ENCODE results near the gene VANGL2.

VANGL2 gene

DNA sequence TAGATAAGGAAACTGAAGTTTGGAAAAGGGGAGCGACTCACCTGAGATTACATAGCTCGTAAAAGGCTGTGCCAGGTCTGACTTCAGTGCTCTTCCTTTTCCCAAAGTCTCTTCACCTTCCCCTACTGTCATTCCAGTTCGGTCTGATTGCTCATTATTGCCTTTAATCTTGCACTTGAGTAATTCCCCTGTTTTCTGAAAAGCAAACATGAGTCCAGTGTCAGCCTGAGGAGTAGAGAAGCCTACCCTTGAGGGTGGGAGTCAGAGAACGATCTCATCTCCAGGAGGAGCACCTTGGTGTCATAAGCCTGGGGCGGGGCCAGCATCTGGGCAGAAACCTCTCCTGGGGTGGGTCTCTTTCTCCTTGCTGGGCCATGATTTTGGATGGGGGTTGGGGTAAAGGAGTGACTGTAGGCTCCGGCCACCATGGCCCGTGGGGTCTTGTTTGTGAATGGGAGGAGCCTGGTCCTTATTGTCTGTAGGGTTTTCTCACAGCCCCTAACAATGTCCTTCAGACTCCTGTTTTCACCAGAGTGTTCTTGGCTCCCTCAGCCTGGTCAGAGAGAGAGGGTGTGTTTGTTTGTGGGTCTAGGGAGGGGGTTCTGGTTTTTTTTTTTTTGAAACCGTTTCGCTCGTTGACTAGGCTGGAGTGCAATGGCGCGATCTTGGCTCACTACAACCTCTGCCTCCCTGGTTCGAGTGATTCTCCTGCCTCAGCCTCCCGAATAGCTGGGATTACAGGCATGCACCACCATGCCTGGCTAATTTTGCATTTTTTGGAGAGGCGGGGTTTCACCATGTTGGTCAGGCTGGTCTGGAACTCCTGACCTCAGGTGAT, 6.0 kb downstream of the VANGL2 start:
- H3K9ac ChIP-seq (ENCODE audit: low read depth, low read length, poor library complexity), result no peak overlapping the region
- H2AK5ac ChIP-seq (ENCODE audit: low read depth, low read length), result no peak overlapping the region
- no peak overlapping the region for H3K4me2 ChIP-seq (ENCODE audit: insufficient read depth, low read length, poor library complexity, severe bottlenecking)
- no peak for DNase-seq (ENCODE audit: low spot score)
- no peak overlapping the region for H3K14ac ChIP-seq (ENCODE audit: low read length)
- peaks cover 11% of the 10 kb centered on the region for H3K79me1 ChIP-seq (ENCODE audit: low read depth, low read length)
- no peak overlapping the region for H3K18ac ChIP-seq (ENCODE audit: low read length)
- no peak overlapping the region for H3K4ac ChIP-seq (ENCODE audit: low read length)
- H2BK15ac ChIP-seq (ENCODE audit: low read length), result no peak overlapping the region
- WGBS, 2 donors (ENCODE audit: extremely low coverage in 2 of 2, insufficient read length in 2 of 2, insufficient replicate concordance in 1 of 2), result no CpG with 5 or more reads among the region's 15 CpGs
- no peak overlapping the region for H2AFZ ChIP-seq (ENCODE audit: low read length)
- no peak overlapping the region for H3K23ac ChIP-seq (ENCODE audit: low read depth, low read length, poor library complexity)
- H2BK120ac ChIP-seq (ENCODE audit: low read depth, low read length), result no peak overlapping the region
- peaks cover 58 to 73% of the 10 kb centered on the region in 2 donors for H3K4me1 ChIP-seq (ENCODE audit: control insufficient read depth in 2 of 2, insufficient read depth in 1 of 2, low read depth in 1 of 2, low read length in 2 of 2)
- H3K36me3 ChIP-seq (replicated peaks in 1 of 2; ENCODE audit: control insufficient read depth in 2 of 2, insufficient read depth in 2 of 2, low read length in 2 of 2), result peaks cover 0 to 72% of the 10 kb centered on the region in 2 donors
- H3K27me3 ChIP-seq (ENCODE audit: control insufficient read depth in 3 of 3, insufficient read depth in 3 of 3, low read depth in 1 of 3, low read length in 3 of 3), result no peaks in the 10 kb centered on the region
- no peaks in the 10 kb centered on the region for H3K9me3 ChIP-seq (replicated peaks in 1 of 2; ENCODE audit: control insufficient read depth in 2 of 2, insufficient read depth in 1 of 2, low read depth in 1 of 2, low read length in 2 of 2)
- no peak overlapping the region for H3K4me3 ChIP-seq (ENCODE audit: low read length in 2 of 2)
- no peak overlapping the region for H2BK5ac ChIP-seq (ENCODE audit: low read length)
- H3K27ac ChIP-seq (replicated peaks; ENCODE audit: low read length), result no peak overlapping the region
- H2BK12ac ChIP-seq (ENCODE audit: low read length), result no peak overlapping the region
- H4K8ac ChIP-seq (ENCODE audit: low read depth, low read length), result no peak overlapping the region
- no peak overlapping the region for H4K91ac ChIP-seq (ENCODE audit: low read depth, low read length, poor library complexity)

DNA sequence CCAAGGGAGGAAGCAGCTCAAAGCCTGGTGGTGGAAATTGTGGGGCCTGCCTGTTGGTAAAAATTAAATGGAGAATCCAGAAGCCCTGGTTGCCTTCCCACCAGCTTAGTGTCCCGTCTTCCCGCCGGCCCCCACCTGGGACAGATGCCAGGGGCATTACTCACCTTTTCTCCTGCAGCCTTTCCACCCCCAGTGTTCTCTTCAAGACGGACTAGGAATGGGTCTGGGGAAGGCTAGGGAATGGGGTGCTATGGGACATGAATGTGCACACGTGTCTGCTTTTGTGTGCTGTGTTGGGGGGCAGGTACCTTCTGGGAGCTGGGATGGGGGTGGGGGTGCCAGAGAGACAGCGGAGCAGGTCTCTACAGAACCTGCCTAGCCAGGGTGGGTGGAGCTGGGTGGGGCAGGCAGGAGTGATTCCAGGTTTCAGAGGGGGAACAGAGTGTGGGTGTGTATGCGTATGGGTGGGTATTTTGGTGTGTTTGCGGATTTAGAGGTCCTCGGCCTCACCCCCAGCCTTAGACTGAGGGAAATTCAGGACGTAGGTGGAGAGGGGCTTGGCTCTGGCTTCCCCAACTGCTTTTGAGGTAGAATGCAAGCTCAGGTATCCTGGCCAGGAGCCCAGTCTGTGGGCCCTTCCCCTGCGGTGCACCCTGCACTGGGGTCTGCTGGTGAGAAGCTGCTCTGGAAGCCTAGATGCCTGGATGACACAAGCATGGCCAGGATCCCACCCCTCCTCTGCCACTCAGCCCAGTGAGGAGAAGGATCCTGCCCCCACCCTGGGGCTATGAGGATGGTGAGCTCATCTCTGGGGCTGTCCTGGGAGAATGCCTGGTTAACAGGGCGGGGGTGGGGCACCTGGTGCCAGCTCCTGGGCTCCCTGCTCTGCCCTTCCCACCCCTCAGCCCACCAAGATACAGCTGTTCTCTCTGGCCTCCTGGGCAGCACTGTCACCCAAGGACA, 7.8 kb downstream of the VANGL2 start:
- Histone ChIP-seq H3K27me3 (ENCODE audit: control insufficient read depth in 3 of 3, insufficient read depth in 3 of 3, low read depth in 1 of 3, low read length in 3 of 3) (no peaks in the 10 kb centered on the region), H3K79me1 (ENCODE audit: low read depth, low read length) (peaks cover 11% of the 10 kb centered on the region), H2AK5ac (ENCODE audit: low read depth, low read length) (peak overlapping the region; percentile 80), H3K9me3 (replicated peaks in 1 of 2; ENCODE audit: control insufficient read depth in 2 of 2, insufficient read depth in 1 of 2, low read depth in 1 of 2, low read length in 2 of 2) (no peaks in the 10 kb centered on the region), H3K4me2 (ENCODE audit: insufficient read depth, low read length, poor library complexity, severe bottlenecking) (no peak overlapping the region), H4K8ac (ENCODE audit: low read depth, low read length) (no peak overlapping the region), H3K23ac (ENCODE audit: low read depth, low read length, poor library complexity) (peak overlapping the region; percentile 12), H3K4ac (ENCODE audit: low read length) (no peak overlapping the region), H2BK120ac (ENCODE audit: low read depth, low read length) (no peak overlapping the region), H3K36me3 (replicated peaks in 1 of 2; ENCODE audit: control insufficient read depth in 2 of 2, insufficient read depth in 2 of 2, low read length in 2 of 2) (peaks cover 2 to 77% of the 10 kb centered on the region in 2 donors), H2BK12ac (ENCODE audit: low read length) (no peak overlapping the region), H4K91ac (ENCODE audit: low read depth, low read length, poor library complexity) (no peak overlapping the region), H3K27ac (replicated peaks; ENCODE audit: low read length) (no peak overlapping the region), H2AFZ (ENCODE audit: low read length) (no peak overlapping the region), H2BK5ac (ENCODE audit: low read length) (peak overlapping the region; percentile 70), H3K4me3 (ENCODE audit: low read length in 2 of 2) (no peak overlapping the region), H3K9ac (ENCODE audit: low read depth, low read length, poor library complexity) (no peak overlapping the region), H3K14ac (ENCODE audit: low read length) (no peak overlapping the region), H3K18ac (ENCODE audit: low read length) (peak overlapping the region; percentile 73), H3K4me1 (ENCODE audit: control insufficient read depth in 2 of 2, insufficient read depth in 1 of 2, low read depth in 1 of 2, low read length in 2 of 2) (peaks cover 60 to 70% of the 10 kb centered on the region in 2 donors), H2BK15ac (ENCODE audit: low read length) (peak overlapping the region; percentile 57)
- no CpG with 5 or more reads among the region's 12 CpGs for WGBS, 2 donors (ENCODE audit: extremely low coverage in 2 of 2, insufficient read length in 2 of 2, insufficient replicate concordance in 1 of 2)
- DNase-seq (ENCODE audit: low spot score), result no peak

DNA sequence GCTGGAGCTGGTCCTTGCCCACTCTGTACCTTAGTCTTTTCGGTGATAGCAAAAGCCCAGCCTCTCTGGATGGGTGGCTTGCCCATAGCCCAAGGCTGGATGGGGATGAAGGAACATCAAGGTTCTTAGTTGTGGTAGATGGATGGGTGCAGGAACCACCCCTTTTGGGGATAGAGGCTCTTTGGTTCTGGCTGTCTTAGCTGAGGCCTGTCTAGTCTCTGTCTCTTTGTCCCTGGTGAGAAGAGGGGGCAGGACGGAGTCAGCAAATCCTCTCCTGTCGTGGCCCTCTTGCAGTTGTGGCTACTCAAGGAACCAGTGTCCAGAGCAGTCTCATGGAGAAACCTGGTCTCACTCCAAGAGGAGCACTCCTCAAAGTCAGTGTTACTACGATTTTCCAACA, 8.5 kb downstream of the VANGL2 start:
- no peak overlapping the region for H4K8ac ChIP-seq (ENCODE audit: low read depth, low read length)
- H3K4me3 ChIP-seq (ENCODE audit: low read length in 2 of 2), result no peak overlapping the region
- peak overlapping the region; percentile 80 for H2AK5ac ChIP-seq (ENCODE audit: low read depth, low read length)
- no peak overlapping the region for H2BK120ac ChIP-seq (ENCODE audit: low read depth, low read length)
- H4K91ac ChIP-seq (ENCODE audit: low read depth, low read length, poor library complexity), result no peak overlapping the region
- no peak overlapping the region for H3K4me2 ChIP-seq (ENCODE audit: insufficient read depth, low read length, poor library complexity, severe bottlenecking)
- H3K4me1 ChIP-seq (ENCODE audit: control insufficient read depth in 2 of 2, insufficient read depth in 1 of 2, low read depth in 1 of 2, low read length in 2 of 2), result peaks cover 57 to 66% of the 10 kb centered on the region in 2 donors
- H2BK12ac ChIP-seq (ENCODE audit: low read length), result no peak overlapping the region
- WGBS, 2 donors (ENCODE audit: extremely low coverage in 2 of 2, insufficient read length in 2 of 2, insufficient replicate concordance in 1 of 2), result no CpG with 5 or more reads among the region's 4 CpGs
- H3K4ac ChIP-seq (ENCODE audit: low read length), result no peak overlapping the region
- no peak overlapping the region for H2AFZ ChIP-seq (ENCODE audit: low read length)
- H3K9ac ChIP-seq (ENCODE audit: low read depth, low read length, poor library complexity), result no peak overlapping the region
- peaks cover 11% of the 10 kb centered on the region for H3K79me1 ChIP-seq (ENCODE audit: low read depth, low read length)
- H3K18ac ChIP-seq (ENCODE audit: low read length), result peak overlapping the region; percentile 73
- H3K36me3 ChIP-seq (replicated peaks in 1 of 2; ENCODE audit: control insufficient read depth in 2 of 2, insufficient read depth in 2 of 2, low read length in 2 of 2), result peaks cover 2 to 75% of the 10 kb centered on the region in 2 donors
- peak overlapping the region; percentile 97 for H3K27ac ChIP-seq (replicated peaks; ENCODE audit: low read length)
- H3K23ac ChIP-seq (ENCODE audit: low read depth, low read length, poor library complexity), result no peak overlapping the region
- no peaks in the 10 kb centered on the region for H3K27me3 ChIP-seq (ENCODE audit: control insufficient read depth in 3 of 3, insufficient read depth in 3 of 3, low read depth in 1 of 3, low read length in 3 of 3)
- H2BK15ac ChIP-seq (ENCODE audit: low read length), result peak overlapping the region; percentile 91
- no peak for DNase-seq (ENCODE audit: low spot score)
- no peaks in the 10 kb centered on the region for H3K9me3 ChIP-seq (replicated peaks in 1 of 2; ENCODE audit: control insufficient read depth in 2 of 2, insufficient read depth in 1 of 2, low read depth in 1 of 2, low read length in 2 of 2)
- H3K14ac ChIP-seq (ENCODE audit: low read length), result no peak overlapping the region
- peak overlapping the region; percentile 70 for H2BK5ac ChIP-seq (ENCODE audit: low read length)
